Femur (tissue), 1 donor: Measurements from ENCODE around the gene SDC3.
"Not testable (repeated sequence)": the region's sequence is repeated elsewhere in the genome, so short reads cannot be mapped to it uniquely, and the experiment has no call there.

Experiments used
- DNase-seq: peaks from one replicate; pipeline ENCODE4 v3.0.0-alpha.2; 2017

SDC3 gene, protein sequence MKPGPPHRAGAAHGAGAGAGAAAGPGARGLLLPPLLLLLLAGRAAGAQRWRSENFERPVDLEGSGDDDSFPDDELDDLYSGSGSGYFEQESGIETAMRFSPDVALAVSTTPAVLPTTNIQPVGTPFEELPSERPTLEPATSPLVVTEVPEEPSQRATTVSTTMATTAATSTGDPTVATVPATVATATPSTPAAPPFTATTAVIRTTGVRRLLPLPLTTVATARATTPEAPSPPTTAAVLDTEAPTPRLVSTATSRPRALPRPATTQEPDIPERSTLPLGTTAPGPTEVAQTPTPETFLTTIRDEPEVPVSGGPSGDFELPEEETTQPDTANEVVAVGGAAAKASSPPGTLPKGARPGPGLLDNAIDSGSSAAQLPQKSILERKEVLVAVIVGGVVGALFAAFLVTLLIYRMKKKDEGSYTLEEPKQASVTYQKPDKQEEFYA

DNA sequence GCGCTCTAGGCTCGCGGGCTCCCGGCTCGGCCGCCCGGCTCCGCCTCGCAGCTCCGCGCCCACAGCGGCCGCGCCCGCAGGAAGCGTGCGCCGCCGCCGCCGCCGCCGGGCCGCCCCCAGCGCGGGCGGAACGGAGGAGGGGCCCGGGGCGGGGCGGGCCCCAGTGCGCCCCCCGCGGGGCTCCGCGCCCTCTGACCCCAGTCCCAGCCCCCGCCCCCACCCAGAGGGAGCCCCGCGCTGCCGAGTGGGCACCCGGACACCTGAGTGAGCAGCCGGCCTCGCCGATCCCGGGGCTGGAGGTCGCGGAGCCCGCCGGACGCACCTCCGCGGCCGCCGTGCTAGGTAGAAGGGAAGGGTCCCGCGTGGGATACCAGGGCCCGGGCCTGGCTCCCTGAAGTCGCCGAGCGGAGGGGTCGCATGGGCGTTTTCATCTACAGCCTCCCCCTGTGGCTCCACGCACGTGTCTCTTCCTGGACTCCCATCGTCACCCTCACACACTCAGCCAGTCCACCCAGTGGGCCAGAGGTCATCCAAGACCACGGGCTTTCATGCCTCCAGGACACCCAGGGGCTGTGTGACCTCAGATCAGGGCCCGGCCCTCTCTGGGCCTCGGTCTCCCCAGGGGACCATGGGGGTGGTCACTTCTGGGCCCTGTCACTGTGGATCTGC, at the start of gene SDC3:
Gene SDC3 (minus strand): TSS at position 63 of the 669 bp plus-strand sequence. CDS start 172 bp downstream, outside the sequence.
- no peak for DNase-seq

DNA sequence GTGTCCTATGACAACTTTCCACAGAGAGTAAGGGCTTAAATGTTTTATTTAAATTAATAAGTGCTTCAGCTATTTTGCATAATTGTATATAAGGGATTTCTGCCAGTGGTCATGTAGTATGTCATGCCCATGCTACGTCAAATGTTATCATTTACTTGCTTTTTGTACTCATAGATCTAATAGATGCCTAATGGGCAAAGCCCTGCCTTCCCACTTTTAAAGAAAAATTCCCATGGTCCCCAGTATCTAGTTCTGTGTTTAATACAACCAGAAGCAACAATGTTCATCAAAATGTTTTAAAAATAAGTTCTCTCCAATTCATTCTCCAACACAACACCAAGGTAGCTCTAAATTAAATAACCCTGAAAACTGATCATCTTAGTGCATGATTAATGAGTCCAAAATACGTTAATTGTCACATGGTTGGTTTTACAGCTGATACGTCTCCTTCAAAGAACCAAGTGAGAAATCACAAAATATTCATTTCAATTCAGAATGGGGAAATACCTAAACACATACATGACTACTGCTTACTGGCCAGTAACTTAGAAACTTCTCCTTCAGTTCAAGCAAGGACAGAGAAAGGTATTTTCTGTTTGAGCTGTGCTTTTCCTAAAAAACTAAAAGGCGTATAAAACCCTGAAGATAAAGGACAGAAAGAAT, 49.1 kb upstream of the SDC3 start:
- no peak for DNase-seq

DNA sequence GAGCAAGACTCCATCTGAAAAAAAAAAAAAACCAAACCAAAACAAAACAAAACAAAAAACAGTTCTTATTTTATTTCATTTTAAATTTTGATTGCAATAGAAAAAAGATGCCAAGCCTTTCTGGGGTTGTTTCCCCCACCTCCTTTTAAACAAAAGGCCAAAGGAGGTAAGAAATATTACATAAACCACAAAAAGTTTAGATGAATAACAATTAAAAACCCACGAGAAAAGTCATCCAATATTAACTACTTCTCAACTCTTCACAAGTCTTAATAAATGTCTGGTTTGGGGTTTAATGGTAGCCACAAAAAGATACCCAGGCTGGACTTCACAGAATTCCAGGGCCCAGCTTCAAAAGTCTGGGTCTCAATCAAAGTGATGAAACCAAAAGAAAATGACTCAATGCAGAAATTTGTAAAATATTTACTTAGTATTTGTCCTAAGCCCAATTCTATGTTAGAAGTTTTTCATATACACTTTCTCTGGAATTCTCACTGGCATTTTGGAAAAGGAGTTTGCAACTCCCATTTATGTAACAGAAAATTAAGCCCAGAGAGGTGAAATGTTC, 47.0 kb upstream of the SDC3 start:
- no peak for DNase-seq

DNA sequence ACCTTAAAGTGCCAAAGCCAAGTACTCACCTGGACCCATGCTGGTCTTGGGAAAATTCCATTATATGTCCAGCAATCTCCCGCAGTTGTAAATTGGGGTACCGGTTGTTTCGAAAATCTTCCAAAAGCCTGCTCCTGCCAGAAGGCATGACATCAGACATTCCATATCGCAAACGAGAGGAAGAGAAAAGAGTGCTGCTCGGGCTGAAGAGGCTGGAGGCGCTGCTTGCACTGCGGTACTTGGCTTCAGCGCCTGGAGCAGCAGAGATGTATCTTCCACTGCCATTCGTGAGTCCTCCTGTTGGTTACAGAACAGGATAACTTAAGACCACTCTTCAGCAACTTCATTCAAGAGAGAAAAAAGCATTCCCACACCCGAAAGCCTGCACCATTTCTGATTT, 45.1 kb upstream of the SDC3 start:
- DNase-seq: no peak

DNA sequence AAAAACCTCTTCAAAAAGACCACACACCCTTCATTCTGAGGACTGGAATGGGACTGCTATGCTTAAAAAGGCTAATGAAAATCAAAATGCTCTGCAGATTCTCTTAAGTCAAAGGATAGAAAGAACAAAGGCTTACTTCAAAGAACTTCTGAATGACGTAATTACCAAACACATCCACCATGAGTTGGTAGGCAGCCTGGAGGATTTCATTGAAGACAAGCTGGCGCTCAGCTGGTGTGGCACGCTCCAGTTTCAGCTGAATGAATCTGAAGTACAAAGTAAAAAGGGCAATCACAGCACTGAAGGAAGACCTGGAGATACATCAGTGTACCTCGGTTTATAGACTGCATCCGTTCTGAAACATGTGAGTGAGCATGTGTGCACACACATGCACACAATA, 43.5 kb upstream of the SDC3 start:
- DNase-seq: no peak

DNA sequence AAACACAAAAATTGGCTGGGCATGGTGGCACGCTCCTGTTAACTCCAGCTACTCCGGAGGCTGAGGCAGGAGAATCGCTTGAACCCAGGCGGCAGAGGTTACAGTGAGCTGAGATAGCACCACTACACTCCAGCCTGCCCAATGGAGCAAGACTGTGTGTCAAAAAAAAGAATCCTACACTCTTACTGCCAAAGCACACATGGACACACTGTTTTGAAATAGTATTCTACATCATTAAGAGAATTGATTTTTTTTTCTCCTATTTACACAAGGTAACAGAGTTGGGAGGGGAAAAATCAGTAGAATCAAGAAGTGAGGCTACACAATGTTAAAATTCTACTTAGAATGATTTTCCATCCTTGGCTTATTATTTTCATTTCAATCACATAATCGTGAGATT, 42.1 kb upstream of the SDC3 start:
- no peak for DNase-seq

DNA sequence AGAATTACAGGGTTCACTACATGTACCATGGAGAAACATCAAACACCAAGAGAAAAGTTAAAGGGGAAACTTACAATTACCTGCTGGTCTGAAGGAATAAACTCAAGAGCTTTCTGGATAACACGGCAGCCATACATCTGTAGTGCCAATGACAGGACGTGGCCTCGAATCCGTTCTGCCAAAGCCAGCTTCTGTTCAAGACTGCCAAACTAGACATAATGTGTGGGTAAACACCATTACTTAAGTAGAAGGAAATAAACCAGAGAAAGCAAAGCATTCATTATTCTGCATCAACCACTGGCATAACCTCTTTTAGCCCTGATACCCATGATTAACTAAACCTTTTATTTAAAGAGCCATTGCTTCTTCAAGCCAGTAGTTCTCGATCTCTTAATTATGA, 41.5 kb upstream of the SDC3 start:
- DNase-seq: no peak

DNA sequence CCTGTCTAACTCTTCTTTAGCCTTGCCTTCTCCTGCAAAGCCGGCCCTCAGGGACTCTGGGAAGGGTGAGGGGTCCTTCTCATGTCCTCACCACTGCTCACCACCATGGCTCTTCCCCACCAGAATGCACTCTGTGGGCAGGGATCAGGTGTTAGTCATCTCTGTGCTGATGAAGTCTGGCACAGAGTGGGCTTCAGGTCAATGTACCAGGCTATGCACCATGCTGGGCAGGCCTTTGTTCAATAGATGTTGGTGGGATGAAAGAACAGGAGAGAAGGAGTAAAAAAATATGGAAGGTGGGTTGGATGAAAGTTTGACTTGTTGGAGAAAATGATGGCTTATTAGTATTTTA, 40.9 kb upstream of the SDC3 start:
- not testable (repeated sequence) for DNase-seq

DNA sequence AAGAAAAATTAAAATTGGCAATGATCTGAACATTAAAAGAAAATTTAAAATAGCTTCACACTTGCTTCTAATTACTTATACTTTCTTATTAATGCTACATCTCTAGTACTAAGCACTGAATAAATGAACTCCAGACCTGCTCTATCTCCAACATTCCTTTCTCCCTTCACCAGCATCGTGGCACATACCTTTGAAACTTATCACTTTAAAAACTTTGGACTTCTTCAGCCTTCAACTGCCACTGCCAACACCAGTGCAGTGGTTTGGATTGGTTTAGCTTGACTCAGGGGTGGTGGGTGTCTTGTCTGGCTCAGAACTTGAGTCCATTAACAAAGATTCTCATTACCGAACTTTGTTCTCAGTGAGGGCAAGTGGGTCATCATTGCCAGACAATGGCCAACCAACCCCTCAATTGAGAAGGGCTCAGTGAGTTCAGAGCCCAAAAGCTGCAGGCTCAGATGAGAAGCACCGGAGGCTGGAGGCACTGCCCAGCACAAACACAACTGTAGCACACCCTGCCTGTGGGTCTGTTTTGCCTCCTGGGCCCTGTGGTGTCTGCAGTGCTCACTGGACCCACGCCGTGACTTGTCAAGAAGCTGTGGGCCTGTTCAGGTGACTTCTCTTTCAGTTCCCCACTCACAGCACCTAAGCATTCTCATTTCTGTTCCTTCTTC, 40.4 kb upstream of the SDC3 start:
- DNase-seq: not testable (repeated sequence)

DNA sequence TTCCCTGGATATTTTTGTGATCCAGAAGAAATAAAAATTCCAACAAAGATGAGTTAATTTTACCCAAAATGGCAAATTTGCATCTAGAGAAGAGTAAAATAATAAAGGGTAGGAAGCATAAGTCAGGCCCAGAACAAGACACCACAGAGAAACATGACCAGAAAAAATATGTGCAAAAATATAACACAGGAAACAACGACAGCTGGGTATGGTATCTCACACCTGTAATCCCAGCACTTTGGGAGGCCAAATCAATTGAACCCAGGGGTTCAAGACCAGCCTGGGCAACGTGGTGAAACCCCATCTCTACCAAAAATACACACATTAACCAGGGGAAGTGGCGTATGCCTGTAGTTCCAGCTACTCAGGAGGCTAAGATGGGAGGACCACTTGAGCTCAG, 39.7 kb upstream of the SDC3 start:
- no peak for DNase-seq

DNA sequence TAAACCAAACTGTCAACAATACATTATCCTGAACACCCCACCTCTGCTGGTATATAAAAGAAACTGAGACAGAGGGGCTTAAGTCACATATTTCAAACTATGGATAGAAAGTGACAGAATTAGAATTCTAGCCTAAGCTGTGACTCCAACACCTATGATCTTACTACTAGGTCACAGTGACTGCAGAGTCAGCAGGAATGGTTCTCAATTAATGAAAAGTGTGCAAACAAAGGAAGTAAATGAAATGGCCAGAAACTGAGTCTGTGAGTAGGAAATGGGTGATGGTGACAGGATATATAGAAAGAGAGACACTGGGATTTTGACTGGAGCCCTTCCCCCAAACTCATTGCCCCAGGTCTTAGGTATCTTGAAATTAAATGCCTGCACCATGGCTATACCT, 38.7 kb upstream of the SDC3 start:
- DNase-seq: no peak

DNA sequence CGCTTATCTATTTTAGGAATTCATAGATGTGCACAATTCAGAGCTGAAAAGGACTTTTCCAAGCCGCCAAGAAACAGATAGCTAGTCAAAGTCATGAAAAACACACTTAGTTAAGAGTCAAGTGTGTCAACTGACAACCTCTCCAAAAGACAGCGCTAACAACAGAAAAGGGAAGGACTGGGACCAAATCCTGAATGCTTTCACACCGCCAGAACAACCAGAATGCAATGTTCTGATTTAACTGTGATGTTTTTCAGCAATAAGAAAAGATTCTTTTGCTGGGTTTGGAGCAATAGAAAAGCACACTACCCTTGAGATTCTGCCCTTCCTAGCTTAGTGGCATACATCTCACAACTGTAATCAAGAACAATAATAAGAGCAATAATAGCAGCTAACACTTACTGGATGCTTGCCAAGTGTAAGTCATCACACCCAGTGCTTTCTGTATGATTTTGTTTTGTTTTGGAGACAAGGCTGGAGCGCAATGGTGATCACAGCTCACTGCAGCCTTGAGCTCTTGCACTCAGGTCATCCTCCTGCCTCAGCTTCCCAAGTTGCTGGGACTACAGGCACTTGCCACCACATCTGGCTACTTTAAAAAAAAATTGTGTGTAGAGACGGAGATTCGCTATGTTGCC, 33.9 kb upstream of the SDC3 start:
- no peak for DNase-seq

DNA sequence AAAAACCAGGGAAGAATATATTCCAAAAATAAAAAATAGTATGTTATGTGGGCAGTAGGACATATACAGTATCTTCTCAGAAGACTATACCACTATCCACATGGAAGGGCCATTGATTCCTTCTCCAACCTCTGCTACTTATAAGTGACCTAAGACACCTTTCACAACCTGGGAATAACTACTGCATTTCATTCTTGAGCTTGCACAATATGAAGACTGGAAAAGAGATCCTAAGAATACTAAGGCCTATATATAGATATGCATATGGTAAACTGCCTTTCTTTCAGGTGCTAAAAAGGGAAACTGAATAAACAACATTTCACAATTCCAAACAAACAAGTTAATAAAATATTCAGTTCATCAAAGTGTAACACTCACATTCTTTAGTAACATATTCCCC, 32.0 kb upstream of the SDC3 start:
- DNase-seq: no peak

DNA sequence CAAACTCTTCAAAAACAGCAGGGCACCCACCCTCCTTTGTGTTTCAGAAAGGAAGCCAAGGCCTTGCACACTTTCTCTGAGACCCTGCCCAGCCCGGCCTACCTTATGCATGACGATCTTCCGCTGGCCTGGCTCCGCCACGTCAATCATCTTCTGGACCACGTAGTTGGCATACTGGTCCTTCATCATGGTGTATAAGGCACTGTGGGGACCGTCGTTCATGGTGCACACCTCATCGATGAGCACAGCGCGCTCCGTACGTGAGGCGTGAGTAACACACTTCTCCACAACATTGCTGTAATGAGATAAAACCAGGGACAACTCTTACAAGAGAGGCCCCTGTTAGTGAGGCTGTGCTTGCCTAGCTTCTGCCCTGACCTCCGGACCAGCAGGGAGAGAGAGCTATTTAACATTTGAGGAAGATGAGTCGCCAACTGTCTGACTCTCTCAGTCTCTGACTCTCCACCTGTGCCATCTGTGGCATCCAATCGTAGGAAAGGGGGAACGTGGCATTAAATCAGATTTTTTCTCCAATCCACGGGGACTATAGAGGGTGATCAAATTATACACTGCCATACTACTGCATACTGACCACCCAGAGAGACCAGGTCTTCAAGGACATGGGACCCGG, 28.1 kb upstream of the SDC3 start:
- DNase-seq: no peak

DNA sequence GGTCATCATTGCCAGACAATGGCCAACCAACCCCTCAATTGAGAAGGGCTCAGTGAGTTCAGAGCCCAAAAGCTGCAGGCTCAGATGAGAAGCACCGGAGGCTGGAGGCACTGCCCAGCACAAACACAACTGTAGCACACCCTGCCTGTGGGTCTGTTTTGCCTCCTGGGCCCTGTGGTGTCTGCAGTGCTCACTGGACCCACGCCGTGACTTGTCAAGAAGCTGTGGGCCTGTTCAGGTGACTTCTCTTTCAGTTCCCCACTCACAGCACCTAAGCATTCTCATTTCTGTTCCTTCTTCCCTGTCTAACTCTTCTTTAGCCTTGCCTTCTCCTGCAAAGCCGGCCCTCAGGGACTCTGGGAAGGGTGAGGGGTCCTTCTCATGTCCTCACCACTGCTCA, 27.2 kb upstream of the SDC3 start:
- DNase-seq: not testable (repeated sequence)

DNA sequence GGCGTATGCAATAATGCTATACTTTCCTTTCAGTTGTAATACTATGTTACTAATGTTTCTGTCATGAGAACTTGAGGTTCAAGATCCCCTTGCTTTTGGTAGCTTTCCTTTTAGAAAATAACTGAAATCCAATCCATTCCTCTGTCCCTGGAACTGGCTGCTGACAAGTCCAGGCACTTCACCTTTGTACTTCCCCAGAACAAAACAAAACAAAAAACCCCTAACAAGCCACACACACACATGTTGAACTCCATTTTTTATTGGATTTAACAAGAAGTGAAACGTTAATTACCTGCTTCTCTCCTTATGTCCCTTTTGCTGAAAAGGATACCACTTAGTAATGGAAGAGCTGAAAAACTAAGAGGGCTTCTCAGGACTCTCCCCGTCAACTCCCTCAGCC, 26.1 kb upstream of the SDC3 start:
- no peak for DNase-seq

DNA sequence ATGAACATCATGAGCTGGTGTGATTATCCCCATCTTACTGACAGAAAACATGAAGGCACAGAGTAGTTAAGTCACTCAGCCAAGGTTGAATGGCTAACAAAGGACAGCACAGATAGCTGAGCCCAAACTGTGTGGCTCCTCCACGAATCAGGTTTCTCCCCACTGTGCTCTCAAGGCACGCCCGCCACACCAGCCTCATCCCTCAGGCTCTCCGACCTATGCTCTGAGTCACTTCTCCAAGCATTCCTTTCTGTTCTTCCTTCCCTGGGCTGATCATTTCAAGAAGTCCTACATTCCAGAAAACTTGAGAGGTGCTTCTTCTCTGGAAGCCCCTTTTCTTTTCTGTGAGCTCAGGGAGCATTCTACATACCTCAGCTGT, 25.3 kb upstream of the SDC3 start:
- no peak for DNase-seq

DNA sequence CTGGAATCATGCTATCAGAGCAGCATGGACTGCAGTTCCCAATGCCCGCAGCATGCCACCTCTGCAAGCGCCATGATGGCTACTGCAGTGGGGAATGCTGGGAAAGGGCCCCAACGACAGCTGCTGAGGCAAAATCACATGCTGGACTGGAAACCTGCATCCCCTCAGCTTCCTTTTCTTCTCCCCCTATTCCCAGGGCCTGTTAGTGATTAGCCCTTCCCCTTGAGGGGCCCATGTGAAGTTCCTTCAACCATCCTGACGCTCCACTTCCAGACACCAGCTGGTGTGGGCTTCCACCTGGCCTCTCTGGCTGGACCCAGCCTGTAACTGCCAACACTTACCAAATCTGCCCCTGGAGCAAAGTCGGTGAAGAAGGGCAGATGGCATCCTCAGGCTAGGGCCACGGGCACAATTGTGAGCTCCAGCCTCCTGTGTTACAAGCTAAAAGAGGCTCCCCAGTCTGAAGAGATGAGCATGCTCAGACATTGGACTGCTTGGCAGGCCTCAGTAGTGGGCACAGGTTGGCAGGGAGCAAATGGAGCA, 22.1 kb upstream of the SDC3 start:
- DNase-seq: peak; percentile 20

DNA sequence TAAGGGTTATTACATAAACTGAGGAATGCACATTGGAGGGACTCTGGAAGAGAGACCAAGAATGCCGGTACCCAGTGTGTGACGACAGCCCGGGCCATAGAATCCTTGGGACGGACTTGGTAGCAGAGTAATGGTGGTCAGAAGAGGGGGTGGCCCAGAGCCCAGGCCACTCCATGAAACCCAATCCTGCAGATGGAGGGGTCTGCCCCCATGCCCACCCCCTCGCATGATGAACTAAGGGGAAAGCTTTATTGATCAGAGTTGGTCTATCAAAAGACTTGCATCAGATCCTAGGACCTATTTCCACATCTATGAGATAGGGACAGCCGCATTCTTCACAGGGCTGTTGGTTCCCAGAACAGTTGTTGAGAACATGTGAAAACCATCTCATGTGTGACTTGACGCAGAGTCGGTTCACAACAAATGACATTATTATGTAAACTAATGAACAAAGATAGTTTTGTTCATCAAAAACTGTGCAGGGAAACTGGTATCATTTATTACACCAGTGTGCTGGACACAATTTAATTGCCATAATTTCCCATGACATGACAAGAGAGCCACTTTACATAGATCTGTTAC, 21.5 kb upstream of the SDC3 start:
- DNase-seq: no peak

DNA sequence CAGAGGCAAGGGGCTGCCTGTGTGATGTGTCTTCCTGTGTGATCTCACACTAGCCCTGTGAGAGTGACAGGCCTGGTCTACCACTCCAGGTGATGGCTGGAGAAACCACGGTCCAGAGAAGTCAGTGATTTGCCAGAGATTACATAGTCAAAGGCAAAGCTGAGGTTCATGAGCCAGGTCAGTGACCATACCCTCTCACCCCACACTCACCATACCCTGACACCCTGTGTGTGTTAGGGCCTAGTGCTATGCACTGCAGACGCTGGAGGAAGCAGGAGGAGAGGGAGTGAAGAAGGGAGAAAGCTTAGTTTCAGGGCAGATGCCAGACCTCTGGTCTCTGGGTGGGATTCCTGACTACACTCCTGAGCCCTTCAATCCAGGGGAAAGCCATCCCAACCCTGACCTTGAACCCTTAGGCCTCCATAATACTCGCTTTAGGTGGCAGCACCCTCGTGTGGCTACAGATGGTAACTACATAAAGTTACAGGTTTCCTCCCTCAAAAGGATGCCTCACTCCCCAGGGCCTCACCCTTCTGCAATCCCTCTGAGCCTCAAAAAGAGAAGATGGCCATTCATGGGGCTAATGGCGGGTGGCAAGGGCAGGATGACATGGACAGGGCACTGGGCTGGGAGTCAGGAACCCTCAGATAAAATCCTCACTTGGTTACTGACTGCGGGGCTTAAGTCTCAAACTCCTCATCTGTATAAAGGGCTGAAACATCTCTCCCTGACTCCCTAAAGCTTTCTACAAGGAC, 20.8 kb upstream of the SDC3 start:
- no peak for DNase-seq

DNA sequence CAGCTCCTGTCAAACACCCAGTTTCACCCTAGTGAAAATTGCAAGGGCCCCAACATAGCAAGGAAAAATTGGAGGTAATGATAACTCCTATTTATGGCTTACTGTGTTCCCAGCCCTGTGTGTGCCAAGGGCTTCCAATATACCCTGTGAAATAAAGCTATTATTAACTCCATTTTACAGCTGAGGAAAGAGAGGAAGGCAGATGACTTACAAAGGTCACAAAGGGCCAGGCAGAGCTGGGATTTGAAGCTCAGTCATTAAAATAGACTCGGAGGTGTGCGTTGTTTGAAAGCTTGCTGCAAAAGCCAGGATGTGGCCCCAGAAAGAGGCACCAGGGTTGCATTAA, 20.2 kb upstream of the SDC3 start:
- no peak for DNase-seq
